Kidney glomerular epithelial cell (primary cell): ENCODE data around the gene ACR.

Experiments
- DNase-seq: peaks from one replicate; lab custom pipeline; 2025; lab: John Stamatoyannopoulos, UW

The ACR gene

DNA sequence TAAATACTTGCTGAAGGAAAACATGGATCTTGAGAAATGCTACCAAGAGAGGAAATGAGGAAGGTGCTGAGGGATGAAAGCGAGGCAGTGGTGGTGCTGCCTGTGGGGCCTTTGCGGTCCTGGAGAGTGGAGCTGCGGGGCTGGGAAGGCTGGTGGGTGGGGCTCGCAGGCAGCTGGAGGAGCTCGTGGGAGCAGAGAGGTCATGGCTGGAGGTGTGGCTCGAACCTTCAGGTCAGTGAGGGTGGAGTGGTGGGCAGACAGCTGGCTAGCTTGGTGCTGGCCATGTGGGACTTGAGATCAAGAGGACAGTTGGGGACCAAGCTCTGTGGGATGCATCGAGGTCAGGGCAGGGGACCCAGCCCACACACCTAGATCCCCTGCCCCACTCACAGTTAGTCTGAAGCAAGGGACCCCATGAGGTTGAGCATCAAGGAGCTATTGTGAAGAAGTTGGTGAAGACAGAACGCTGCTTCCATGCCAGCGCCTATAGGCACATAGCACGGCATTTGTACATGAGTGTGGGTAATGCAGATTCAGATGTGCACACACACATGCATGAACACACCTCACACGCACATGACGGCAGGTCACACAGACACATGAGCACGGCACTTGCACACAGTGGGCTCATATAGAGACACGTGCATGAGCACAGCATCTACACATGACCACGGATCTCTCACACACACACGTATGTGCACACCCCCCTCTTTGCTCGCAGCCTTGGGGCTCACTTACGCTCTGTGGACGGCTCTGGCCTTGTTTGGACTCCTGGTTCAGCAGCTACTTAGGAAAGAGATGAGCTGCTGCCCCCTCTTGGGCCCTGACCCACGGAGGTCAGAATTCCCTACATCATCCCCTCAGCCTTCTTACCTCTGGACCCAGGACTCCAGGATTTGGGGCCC is 34.9 kb upstream of the ACR start:
- no peak for DNase-seq

DNA sequence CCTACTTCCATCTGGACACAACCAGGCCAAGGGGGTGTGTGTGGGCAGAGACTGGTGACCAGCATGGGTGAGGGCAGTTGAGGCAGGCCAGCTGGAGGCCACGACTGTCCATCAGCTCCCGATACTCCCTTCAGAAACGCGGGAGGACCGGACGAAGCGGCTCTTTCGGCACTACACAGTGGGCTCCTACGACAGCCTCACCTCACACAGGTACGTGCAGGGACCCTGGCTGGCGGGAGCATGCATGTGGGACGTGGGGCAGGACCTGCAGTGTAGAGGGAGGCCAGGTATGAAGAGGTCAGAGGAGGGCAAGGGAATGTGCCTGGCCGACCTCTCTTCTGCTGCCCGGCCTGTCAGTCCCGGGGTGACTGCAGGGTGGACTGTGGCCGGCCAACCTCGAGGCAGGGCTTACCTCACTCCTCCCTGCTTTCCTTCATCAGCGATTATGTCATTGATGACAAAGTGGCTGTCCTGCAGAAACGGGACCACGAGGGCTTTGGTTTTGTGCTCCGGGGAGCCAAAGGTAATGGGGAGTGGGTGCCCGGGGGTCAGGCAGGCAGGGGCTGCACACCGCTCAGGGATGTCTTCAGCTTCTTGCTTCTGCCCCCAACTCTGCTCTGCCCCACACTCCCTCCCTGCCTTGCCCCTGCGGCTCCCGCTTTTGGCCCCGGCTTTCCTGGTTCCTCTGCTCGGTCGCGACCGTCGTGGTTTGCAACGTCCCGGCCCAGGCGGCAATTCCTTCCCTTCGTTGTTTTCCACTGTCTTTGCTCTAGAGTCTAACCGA is 34.1 kb upstream of the ACR start:
- DNase-seq: no peak

DNA sequence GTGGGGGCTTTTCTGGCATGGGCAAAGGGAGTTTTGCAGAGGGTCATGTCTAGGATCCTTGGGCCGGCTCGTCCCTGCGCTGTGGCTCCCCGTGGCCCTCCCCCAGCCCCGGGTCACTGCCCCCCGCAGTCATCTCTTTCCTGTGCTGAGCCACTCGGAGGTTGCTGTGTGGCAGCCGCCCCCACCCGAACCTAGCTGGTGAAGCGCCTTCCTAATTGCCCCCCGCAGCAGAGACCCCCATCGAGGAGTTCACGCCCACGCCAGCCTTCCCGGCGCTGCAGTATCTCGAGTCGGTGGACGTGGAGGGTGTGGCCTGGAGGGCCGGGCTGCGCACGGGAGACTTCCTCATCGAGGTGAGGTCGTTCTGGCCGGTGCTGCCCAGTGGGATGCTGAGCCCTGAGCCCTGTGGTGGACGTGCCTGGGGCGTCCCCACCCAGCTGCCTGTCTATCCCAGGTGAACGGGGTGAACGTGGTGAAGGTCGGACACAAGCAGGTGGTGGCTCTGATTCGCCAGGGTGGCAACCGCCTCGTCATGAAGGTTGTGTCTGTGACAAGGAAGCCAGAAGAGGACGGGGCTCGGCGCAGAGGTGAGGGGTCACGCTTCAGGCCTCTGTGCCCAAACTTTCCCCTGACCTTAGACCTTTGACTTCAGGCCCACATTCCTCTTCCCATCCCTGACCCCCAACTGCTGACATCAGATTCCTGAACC is 33.3 kb upstream of the ACR start:
- no peak for DNase-seq

DNA sequence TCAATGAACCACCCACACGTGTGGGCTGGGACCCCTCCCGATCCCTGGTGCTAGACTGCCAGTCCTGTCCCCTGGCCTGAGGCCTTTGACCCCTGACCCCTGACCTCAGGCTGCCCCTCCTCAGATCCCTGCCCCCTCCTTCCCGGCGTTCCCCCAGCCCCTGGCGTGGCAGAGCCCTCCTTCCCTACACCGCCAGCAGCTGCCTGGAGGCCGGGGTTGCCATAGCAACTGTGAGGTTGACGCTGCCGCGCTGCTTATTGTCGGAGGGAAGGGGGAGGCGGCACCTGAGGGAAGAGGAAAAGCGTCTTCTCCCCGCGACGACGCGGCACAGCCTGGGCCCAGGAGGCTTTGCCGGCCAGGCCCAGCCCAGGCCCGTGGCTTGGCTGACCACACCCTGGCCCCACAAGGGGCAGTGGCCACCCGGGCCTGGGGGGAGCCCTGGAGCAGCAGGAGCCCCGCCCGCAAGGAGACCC is 32.7 kb upstream of the ACR start:
- DNase-seq: peak; percentile 45

DNA sequence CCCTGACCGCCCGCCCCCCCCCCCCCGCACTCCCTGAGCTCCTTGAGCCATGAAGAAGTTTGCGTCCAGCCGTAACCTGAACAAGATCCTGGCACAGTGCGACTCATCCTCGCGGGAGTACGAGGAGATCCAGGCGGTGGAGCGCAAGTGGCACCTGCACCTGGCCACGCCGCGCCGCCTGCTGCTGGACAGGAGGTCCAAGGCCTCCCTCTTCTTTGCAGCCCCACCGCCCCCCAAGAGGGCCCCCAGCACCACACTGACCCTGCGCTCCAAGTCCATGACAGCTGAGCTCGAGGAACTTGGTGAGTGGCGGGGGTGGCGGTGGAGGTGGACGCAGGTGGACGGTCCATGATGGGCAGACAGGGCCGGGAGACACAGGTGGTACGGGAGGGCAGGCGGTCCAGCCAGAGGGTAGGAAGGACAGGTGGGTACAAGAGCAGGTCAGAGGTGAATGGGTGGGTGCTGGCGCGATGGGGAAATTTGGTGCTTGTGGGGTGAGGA is 32.1 kb upstream of the ACR start:
- no peak for DNase-seq

DNA sequence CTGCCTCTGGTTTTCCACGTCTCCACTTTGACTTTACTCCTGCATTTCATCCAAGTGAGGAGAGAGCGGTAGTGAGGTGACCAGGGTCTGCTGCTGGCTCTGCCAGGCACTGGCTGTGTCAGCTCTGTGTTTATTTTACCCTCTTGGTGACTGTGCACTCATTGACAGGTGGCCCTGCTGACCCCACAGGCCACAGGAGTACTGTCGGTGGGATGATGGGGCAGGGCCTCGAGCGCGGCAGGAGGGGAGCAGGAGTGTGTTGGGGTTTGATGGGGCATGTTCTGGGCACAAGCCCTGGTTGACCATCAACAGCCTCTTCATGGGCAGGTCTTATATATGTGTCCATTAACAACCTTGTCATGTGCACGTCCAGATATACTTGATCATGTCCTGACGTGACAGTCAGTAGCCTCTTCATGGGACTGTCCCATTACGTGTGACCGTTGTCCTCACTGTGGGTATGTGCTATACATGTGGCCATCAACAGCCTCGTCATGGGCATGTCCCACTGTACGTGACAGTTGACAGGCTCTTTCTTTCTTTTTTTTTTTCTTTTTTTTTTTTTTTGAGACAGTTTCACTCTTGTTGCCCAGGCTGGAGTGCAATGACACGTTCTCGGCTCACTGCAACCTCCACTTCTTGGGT is 31.4 kb upstream of the ACR start:
- DNase-seq: no peak

DNA sequence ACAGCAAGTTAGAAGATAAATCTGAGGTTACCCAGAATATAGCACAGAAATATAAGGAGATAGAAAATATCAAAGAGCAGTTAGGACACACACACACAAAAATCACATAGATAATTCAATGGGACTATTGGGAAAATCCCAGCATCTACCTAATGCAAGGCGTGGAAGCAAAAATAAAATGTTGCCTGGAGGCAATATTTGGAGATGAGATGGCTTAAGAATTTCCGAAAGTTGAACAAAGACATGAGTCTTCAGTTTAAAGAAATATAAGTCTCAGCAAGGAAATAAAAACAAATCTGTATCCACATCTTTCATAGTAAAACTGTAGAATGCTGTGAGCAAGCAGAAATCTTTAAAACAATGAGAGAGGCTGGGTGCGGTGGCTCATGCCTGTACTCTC is 29.5 kb upstream of the ACR start:
- DNase-seq: no peak

DNA sequence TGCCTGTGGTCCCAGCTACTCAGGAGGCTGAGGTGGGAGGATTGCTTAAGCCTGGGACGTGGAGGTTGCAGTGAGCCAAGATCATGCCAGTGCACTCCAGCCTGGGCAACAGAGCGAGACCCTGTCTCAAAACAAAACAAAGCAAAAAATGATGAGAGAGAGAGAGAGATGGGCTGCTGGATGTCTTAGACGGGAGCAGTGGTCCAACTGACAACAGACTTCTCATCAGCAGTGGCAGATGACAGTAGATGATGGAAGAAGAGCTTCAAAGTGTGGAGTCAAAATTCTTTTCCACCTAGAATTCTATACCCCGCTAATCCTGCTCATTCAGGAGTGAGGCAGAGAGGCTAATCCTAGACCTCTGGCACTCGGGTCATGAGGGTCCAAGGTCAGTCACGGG is 29.0 kb upstream of the ACR start:
- no peak for DNase-seq

DNA sequence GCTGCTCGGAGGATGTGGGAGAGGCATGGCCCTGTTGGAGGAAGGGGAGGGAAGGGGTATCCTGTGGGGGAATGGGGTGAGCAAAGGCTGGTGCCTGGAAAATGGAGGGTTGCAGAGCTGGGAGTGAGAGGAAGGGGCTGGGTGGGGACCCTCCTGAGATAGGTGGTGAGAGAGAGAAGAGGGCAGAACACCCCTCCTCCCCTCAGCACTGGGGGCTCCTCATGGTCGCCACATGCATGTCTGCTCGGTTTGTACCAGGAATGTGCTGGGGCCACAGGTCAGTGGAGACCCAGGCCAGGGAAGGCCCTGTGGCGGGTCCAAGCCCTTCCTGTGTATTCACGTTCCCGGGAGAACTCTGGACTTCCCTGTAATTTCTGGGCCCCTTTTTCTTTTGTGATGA is 27.8 kb upstream of the ACR start:
- DNase-seq: no peak

DNA sequence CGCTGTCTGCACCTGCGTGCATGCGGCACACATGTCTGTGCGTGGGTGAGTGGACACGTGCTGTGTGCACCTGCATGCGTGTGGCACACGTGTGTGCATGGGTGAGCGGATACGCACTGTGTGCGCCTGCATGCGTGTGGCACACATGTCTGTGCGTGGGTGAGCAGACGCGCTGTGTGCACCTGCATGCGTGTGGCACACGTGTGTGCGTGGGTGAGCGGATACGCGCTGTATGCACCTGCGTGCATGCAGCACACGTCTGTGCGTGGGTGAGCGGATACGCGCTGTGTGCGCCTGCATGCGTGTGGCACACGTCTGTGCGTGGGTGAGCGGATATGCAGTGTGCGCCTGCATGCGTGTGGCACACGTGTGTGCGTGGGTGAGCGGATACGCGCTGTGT is 27.1 kb upstream of the ACR start:
- no peak for DNase-seq

DNA sequence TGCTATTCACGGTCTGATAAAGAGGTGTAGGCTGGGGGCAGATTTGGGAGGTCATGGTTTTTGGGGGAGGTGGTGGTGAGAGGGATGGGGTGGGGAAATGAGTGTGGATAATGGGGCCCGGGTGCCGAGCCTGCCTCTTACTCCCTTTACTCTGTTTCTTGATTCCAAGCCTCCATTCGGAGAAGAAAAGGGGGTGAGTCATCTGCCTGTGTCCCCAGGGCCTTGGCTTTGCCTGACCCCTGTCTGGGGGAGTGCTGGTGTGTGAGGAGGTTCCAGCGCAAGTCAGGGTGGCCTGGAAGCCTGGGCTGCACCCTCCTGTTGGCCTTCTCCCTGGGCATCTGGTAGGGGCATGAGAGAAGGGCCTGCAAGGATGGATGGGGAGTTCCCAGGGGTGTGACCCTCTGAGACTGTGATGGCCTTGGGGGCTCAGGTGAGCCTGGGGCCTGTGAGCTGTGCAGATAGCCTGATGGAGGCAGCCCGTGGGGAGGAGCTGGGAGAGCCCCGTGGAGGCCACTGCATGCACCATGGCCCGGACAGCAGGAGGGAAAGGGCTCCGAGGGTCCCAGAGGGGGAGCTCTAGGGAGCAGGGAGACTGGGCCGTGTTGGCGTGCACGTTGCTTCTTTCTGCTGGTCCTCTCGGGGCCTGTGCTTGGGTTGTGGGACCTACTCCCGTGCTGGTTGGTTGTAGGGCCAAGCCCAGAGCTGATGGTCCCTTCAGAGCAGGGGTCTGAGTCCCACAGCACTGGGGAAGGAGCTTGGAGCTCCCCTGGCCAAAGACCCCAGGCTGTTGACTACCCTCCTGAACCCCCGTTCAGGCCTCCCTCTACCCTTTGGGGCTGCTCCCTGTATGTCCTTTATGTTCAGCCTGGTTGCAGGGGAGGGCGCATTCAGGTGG is 26.3 kb upstream of the ACR start:
- no peak for DNase-seq

DNA sequence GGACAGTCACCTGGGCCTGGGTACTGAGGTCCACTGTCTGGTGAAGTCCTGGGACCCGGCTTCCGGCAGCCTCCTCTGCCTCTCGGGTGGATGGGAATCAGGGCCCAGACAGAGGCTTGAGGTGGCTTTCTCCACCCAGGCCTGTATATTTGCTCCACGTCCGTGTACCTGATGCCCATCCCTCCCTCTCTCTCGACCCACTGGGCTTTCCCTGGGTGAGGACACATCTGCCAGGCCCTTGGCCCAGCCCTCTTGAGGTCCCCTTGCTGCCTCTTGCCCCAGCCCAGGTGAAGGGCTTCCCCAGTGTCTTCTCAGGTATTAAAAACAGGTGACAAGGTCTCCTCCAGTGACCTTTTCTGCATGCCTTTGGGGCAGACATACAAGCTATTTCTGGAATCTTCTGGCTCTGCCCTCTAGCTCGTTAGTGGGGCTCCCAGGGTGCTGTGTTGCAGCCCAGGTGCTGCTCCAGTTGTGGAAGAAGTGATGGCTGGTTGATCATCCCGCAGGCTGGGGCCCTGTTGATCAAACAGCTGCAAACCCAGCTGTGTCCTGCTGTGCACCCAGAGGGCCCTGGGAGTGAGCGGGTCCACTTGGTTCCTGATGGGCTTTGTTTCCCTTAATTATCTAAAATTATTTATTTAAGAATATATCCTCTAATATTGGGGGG is 25.5 kb upstream of the ACR start:
- DNase-seq: no peak

DNA sequence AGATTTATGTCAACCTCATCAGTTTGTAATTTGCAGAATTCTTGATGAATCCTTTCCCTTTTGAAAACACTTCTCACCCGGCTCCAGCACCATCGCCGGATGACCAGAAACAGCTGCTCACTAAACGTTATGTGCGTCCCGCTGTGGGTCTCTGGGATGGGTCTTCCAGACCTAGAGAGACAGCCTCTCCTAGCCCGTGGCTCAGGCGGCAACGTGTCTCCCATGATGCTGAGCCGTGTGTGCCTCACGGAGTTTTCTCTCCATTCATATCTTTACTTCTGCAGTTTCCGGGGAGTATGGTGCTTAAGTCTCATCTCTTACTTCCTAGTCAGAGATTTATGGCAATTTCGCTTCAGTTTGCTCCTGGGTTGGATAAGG is 25.0 kb upstream of the ACR start:
- DNase-seq: no peak

DNA sequence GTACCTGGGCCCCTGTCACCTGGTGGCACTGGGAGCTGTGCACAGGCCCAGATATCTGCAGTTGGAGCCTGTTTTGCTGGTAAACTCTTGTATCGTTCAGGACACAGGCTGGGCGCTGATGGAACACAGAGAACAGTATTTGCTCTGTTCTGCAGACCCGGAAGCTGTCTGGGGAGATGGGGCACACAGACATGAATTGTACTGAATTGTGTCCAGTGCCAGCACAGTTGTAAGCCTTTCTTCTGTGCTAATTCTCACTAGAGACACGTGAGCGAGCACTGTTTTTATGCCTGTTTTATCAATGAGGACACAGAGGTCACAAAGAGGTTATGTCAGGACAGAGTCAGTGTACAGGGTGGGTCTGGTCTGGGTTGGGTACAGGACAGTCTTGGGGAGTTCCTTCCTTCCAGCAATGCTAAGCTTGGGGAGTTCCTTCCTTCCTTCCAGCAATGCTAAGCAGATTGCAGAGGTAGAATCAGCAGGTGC is 24.4 kb upstream of the ACR start:
- DNase-seq: no peak

DNA sequence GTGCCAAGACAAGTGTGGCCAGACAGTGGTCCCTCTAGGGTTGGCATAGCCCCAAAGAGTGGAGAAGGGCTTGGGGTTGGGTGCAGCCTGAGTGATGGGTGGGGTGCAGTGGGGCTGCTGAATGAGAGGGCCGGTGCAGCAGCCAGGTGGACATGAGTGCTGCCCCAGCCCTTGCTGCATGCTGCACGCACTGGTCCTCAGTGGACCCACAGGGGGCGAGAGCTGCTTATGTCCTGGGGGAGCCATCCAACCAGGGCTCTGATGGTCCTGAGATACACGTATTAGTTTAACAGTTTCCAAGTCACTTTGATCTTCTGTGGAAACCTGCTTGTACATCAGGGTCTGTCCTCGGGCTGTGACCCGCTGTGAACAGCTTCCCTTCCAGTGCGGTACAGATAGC is 23.9 kb upstream of the ACR start:
- no peak for DNase-seq

DNA sequence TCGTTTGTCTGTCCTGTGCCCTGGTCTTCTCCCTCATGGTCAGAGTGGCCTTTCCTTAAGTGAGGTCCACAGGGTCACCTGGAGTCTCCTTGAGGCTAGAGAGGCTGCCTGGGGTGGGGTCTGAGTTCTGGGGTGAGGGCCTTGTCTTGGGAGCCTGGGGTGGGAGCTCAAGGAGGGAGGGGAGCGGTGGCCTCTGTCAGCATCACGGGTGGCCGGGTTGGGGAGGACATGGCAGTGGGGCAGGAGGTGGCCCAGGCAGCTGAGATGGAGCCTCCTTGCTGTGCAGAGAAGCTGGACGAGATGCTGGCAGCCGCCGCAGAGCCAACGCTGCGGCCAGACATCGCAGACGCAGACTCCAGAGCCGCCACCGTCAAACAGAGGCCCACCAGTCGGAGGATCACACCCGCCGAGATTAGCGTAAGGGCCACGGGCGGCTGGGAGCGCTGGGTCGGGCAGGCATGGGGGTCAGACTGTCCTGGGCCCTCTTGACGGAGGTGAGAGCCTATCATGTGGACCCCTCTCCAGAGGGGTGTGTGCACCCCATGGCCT is 23.3 kb upstream of the ACR start:
- no peak for DNase-seq

DNA sequence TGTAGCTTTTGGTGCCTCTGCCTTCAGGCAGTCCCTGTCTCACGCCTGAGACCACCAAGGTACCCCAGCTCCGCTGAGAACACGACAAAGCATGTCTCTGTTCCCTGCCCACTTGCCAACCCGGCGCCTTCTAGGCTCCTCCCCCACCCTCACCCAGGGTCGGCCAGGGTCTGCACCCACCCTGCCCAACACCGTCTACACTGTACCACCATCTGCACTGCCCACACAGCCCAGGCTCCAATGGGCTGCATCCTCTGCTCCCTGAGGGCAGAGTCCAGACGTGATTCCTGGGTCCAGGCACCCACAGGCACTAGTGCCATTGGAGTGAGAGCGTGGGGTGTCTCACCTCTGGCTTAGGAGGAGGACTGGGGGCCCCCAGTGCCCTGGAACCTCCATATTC is 22.8 kb upstream of the ACR start:
- DNase-seq: no peak

DNA sequence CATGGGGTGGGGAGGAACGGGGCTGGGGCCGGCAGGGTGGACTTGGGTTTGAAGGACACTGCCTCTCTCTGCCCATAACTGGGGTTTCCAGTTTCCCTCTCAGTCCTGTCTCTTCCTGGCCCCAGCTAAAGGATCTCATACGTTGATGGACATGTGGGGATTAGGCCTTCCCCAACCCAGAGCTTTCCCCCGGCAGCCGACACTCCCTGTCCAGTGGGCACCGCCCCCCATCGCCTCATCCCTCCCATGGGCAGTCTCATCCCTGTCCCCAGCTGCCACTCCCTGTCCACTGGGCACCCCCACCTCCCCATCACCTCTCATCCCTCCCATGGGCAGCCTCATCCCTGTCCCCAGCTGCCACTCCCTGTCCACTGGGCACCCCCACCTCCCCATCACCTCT is 22.2 kb upstream of the ACR start:
- DNase-seq: no peak

DNA sequence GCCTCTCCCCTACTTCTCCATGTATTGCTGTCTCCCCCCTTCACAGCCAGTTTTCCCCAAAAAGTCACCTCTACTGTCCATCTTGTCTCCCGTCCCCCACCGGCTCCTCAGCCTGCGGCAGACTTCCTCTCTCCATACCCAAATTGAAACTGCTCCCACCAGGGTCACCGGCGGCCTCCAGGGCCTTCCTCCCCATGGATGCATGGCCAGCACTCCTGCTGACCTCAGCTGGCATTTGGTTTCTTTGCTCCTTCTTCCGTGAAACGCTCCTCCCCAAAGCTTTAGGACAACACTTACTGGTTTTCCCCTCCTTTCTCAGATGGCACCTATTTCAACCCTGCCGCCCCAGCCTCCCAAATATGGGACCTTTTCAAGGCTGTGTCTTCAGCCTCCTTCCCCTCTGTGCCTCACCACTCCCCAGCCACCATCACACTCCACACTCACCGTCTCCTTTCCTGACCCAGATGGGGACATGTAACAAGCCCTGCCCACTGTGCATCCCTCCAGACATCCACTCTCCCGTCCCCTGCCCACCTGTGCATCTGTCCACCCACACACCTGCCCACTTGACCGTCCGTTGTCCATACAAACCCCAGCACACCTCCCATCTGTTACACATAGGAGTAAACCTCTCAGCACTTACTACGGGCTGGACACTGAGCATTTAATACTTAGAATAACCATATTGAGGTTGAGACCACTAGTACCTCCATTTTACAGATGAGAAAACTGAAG is 21.5 kb upstream of the ACR start:
- no peak for DNase-seq
